Stimulated activated CD4-positive, alpha-beta T cell treated with anti-CD3 and anti-CD28 coated beads, Interleukin-12 subunit alpha, Interleukin-12 subunit beta, amount 100 ng/mL, for 4 hours (primary cell): ENCODE measurements around the gene ACYP1.

Source experiments
- DNase-seq: peaks from one replicate; pipeline ENCODE4 v3.0.0-alpha.2; 2020

The ACYP1 gene

DNA sequence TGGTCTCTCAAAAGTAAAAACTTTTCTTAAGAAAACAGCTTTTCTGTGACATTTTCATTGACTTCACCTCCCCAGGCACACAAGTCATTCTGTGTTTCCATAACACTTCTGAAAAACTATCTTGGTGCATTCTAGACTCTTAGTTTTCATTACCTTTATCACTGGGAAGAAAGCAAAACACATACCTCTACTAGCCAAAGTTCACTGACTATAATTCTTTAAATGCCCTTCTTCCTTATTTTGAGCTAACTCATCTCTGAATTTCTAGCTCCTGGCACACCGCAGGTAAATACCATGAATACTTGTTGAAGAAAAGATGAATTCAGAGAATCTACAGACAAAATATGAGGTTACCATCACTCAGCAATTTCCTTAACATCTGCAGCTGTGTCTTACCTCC lies 33.7 kb downstream of the ACYP1 start:
- DNase-seq = no peak

DNA sequence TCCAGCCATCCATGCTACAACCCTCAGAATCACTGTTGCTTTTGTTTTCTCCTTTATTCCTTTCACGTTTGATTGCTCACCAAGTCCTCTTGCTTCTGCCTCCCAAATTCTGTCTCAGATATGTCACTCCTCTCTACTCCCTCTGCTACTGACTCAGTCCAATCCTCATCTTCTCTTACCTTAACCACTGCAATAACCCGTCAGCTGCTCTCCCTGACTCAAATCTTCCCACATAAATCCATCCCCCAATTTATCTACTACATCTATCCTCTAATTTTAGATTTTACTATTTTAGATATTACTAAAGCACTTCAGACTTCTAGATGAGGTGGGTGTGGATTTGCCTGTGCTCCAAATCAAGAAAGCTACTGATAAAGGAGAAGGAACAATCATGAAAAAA lies 37.9 kb downstream of the ACYP1 start:
- no peak for DNase-seq

DNA sequence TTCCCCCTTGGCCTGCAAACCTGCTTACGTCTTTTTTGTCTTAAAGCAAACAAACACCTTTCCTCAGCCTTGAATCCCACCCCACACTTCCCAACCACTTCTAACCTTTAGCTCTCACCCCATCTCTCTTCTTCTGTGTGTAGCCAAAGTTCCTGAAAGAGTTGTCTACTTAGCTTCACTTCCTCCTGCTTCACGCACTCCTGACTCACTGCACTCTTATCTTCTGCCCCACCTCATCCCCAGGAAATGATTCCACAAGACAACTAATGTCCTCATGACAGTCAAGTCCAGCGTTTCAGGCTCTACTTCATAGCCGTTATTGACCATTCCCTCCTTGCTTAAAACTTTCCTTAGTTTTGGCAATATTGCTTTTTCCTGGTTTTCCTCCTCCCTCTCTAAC lies 38.7 kb downstream of the ACYP1 start:
- no peak for DNase-seq

DNA sequence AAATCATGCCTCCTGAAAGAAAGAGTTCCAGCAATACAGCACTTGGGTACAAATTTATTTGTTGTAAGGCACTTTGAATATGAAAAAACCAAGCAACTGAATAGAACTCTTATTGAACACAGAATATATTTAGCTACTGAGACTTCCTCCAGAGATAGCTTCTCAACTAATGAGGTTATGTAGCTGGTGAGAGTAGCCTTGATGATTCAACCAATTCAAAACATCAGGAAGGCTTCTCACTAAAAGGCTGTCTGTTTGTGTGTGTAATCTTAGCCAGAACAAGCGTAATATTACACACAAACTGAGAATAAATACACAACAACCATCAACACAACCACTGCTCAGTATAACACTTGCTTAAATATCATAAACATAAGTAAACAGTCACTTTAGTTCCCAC lies 40.7 kb downstream of the ACYP1 start:
- no peak for DNase-seq

DNA sequence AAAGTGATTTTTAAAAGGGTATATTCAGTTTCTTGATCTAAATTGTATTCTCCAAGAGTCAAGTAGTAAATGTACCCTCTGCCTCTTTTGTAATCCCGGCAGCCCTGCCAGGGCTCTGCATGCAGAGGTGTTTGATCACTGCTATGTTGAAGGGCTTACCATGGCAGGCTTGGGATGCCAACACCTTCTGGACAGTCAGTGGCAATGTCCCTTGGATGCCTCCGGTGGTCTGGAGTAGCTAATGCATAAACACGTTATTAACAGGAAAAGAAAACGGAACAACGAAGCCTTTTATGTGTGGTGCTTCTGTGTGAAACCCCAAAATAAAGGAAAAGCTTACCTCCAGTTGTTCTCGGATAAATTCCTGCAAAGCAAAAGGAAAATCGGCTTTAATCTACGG lies 41.2 kb downstream of the ACYP1 start:
- no peak for DNase-seq

DNA sequence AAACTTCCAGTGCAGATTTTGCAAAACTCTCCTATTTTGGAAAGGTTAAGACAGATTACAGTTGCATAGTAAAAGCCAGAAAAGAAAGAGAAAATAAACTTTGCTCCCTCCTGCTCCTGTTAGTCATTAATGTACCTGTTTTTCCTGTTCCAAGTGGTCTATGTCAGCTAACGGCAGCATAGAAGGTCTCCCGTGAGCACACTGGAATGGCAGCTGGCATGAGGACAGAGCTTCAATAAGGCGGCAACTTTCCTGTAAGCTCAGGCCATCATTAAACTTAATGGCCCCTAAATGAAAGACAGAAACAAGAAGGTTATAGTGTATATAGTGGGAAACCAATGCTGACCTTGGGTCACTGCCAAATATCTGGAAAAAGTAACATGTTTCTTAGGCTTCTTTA lies 45.1 kb downstream of the ACYP1 start:
- no peak for DNase-seq

DNA sequence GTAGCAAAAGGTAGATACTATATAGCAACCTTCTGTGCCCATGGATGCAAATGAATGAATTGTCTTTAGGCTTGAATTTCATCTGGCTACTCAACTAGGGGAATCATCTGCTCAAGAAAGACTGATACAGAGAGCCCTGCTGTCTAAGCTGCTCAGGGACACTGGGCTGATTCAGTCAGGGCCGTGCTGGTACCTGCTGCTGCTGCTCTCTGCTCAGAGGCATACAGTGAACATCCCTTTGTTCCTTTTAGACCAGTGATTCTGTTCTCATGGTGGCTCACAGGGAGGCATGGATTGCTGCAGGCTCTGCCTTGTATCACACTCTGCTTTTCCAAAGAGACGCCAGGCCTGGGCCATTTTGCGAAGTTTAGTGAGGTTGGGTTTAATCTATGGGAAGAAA lies 47.0 kb downstream of the ACYP1 start:
- DNase-seq = no peak

DNA sequence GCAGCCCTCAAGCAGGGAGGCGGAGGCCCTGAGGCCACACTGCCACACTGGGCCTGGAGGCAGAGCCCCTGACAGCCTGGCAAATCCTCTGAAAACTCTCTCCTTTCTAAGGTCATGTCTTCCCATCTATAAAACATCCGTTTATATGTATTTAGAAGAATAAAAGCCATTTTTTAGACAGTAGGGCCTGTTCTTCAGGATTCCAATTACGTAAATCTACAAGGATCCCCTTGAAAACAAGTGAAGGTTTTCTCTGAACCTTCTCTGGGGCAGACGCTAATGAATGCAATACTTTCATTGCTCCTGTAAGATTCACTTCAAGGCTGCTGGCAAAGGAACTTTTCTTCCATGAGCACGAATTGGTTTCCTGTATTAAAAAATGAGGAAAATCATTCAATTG lies 48.3 kb downstream of the ACYP1 start:
- DNase-seq = no peak

DNA sequence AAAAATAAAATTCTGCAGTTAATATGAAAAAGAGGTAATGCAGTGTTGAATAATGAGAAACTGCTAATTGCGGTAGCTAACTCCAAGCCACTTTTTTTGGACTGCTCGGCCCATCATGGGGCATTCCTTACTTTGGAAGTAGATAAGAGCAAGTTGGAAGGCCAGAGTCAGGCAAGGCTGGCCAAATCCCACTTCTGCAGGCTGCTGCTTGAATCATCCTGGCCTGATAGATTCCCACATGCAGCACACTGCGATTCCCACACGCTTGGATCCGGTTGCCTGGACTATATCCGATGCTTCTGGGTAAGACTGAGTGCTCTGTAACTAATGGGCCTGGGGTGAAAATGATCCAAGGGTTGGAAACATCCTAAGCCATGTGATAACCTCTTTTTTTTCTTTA lies 50.5 kb downstream of the ACYP1 start:
- DNase-seq = no peak

DNA sequence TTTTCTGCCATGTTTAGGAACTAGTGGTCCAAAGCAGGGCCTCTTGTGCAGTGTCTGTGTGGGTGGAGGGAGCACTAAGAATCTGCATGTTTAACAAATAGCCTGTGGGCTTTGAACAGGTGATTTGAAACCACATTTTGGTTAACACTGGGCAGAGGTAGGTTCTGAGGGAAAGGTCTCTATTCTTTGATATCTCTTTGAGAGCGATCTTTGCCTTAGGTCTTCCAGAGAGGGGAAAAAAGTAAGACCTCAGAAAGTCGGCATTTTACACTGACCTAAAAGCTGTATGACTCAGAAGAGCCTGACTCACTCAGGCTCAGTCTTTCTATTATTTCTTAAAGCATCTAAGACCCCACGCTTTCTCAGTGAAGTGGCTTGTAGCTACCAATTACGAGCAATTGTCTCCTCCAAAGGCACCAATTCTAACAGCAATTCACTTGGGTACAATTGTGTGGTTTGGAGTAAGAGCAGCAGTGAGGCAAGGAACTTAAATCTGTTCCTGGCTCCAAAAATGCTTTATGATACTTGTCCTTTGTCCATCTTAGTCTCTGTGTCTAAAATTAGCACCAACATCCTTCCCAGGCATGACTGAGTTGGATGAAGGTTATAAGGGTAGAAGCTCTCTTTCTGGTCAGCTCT lies 52.3 kb downstream of the ACYP1 start:
- DNase-seq = no peak

DNA sequence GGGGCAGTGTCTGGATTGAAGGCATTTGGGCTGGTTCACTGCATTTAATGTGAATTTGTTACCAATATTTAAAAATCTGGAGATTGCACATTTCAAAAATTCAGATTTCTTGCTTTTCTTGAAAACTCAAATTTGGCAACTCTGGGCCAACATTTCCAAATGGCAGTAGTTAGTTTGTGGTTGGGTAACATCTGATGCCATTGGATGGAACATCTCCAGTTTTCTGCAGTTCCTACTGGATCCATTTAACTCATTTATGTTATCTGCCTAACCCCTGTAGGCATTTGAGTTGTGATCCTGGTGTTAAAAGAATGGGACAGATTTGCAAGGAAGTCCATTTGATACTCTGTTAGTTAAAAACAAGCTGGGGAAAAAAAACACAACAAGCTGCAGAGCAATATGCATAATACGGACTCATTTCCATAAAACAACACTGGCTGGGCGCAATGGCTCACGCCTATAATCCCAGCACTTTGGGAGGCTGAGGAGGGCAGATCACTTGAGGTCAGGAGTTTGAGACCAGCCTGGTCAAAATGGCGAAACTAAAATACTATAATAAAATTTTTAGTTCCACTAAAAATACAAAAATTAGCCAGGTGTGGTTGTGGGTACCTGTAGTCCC lies 53.2 kb downstream of the ACYP1 start:
- no peak for DNase-seq

DNA sequence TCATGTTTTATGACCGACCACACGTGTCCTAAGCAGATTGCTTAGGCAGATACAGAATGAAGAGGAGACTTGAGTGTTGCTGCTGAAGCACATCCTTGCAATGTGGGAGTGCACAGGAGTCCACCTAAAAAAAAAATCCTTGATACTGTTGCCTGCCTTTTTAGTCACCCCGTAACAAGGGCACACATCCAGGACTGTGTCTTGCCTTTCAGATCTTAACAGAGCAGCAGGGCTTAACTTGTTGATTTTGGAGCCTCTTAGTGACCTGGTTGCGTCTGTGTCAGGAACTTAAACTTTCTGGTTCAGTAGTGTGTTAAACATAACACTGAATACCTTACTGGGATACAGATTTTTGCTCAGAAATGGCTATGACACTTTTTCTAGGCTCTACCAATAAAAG lies 54.6 kb downstream of the ACYP1 start:
- DNase-seq = no peak

DNA sequence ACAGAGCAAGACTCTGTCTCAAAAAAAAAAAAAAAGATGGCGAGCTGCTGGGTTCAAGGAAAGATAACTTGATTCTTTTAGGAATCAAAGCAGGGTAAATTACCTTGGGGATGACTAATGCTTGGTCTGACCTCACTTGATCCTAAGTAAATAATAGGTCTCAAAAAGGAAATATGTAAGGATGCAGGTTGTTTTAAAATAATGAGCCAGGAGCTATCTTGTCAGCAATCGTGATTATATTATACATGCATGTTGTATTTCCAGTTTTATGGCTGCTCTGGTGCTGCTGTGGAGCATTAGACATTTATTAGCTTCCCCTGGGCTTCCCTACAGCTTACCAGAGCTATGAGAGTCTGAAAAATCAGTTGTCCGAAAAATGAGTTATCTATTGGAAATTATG lies 58.5 kb downstream of the ACYP1 start:
- DNase-seq = no peak

DNA sequence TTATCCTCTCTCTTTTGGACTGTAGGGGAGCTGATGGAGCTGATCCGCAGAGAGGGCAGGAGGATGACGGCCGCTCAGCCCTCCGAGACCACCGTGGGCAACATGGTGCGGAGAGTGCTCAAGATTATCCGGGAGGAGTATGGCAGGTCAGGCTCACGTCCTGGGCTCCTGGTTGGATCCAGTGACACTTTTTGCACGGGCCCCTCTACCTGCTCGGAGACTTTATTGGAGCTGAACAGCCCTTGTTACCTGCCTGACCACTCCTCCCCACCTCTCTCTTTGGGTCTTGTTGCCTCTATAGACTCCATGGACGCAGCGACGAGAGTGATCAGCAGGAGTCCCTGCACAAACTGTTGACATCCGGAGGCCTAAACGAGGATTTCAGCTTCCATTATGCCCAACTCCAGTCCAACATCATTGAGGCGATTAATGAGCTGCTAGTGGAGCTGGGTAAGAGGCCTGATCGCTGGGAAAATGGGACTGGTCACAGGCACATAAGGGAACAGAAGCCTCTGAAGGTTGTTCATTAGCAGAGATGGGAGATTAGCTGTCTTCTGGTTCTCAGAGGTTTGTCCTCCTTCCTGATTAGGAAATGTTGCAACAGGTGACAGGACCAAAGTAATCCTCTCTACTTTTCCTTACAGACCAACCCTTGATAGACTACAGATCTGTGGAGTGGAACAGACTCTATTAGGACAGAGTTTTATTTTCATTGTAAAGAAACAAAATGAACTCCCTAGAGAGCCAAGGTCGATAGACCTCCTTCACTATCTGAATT lies 60.4 kb downstream of the ACYP1 start:
- DNase-seq = no peak
